ACC112 (cell line): ENCODE results near the gene COX7B2.

Experiments used
- H2AFZ ChIP-seq: fragments of 200-600 bp; sonication (generic); one replicate; pipeline ENCODE4 v1.6.0; 2017; ENCODE audit warnings: antibody characterized with exemption, low read length; ENCODE audit not compliant: unreplicated experiment
- H3K27ac ChIP-seq: fragments of 200-600 bp; sonication (generic); 2 replicates; pipeline ENCODE4 v1.5.1; 2014; ENCODE audit warnings: low read depth, mild to moderate bottlenecking, antibody characterized with exemption, low read length, moderate library complexity
- H3K27me3 ChIP-seq: fragments of 200-600 bp; sonication (generic); 2 replicates; pipeline ENCODE4 v1.6.1; 2014; ENCODE audit warnings: mild to moderate bottlenecking, antibody characterized with exemption, low read length, moderate library complexity, mixed read lengths; ENCODE audit not compliant: insufficient read depth
- H3K36me3 ChIP-seq: fragments of 200-600 bp; sonication (generic); 2 replicates; pipeline ENCODE4 v1.6.1; 2016; ENCODE audit warnings: mild to moderate bottlenecking, antibody characterized with exemption, low read length, moderate library complexity, mixed read lengths; ENCODE audit not compliant: insufficient read depth
- H3K4me1 ChIP-seq: fragments of 200-600 bp; sonication (generic); one replicate; pipeline ENCODE4 v1.6.1; 2016; ENCODE audit warnings: low read length, mixed read lengths; ENCODE audit not compliant: insufficient read depth, unreplicated experiment, control insufficient read depth
- H3K4me3 ChIP-seq: fragments of 200-600 bp; sonication (generic); 2 replicates; pipeline ENCODE4 v1.5.1; 2014; ENCODE audit warnings: mild to moderate bottlenecking, low read depth, low read length
- H3K79me2 ChIP-seq: fragments of 200-600 bp; sonication (generic); one replicate; pipeline ENCODE4 v1.6.0; 2016; ENCODE audit warnings: low read length; ENCODE audit not compliant: control insufficient read depth, unreplicated experiment, insufficient read depth

COX7B2 gene

GRCh38 chr4:46909078-46909477, at the start of gene COX7B2:
COX7B2 (minus strand) TSS chr4:46909245; CDS start chr4:46735192, 174,053 bp downstream.
- H3K4me1 ChIP-seq: no peaks in the 10 kb centered on the region

DNA sequence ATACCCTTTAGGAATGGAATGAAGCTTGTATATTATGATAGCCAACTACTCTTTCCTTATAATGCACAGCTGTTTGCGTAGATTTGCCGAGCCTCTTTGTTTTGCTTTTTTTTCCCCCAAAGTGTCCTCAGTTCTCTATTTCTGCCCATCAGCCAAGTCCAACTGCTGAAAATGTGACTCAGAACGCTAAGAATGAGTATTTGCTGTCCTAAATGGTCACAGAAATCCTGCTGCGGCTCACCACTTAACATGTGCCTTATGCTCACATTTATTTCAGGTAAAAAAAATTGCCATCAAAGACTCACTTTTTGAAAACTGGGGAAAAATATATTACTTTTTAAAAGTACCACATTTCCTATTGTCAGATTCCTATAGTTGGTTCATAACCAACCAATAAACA, 47.4 kb upstream of the COX7B2 start:
- no peak overlapping the region for H3K4me3 ChIP-seq
- H3K79me2 ChIP-seq: no peaks in the 10 kb centered on the region
- no peak overlapping the region for H2AFZ ChIP-seq
- peaks cover 67% of the 10 kb centered on the region for H3K27me3 ChIP-seq
- no peak overlapping the region for H3K27ac ChIP-seq
- no peaks in the 10 kb centered on the region for H3K4me1 ChIP-seq
- H3K36me3 ChIP-seq: no peaks in the 10 kb centered on the region

More at GRCh38 chr4:46909078-46909477, at the start of gene COX7B2:
- H3K36me3 ChIP-seq: no peaks in the 10 kb centered on the region
- no peak within 1 kb of the TSS for H3K27ac ChIP-seq
- H2AFZ ChIP-seq: no peak within 1 kb of the TSS
- peaks cover 28% of the 10 kb centered on the region for H3K27me3 ChIP-seq
- no peaks in the 10 kb centered on the region for H3K79me2 ChIP-seq
- H3K4me3 ChIP-seq: no peak within 1 kb of the TSS

DNA sequence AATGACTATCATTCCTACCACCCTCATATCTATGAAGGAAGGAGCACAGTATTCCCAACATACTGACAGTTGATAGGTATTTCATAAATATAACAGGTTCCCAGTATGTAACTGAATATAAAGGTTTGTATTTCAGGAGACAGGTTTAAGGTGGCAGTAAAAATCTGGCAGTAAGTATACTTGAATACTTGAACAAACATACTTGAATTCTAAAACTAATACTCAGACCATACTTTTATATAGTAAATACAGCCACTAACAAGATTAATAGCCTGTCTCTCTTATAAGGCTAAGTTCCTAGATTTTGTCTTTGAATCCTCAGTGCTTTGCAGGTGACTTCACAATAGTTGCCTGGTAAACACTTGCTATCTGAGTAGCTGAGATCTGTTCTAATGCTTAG, 46.6 kb upstream of the COX7B2 start:
- H3K27ac ChIP-seq: no peak overlapping the region
- H3K27me3 ChIP-seq: peaks cover 59% of the 10 kb centered on the region
- no peaks in the 10 kb centered on the region for H3K4me1 ChIP-seq
- no peak overlapping the region for H2AFZ ChIP-seq
- H3K79me2 ChIP-seq: no peaks in the 10 kb centered on the region
- H3K36me3 ChIP-seq: no peaks in the 10 kb centered on the region
- H3K4me3 ChIP-seq: no peak overlapping the region

DNA sequence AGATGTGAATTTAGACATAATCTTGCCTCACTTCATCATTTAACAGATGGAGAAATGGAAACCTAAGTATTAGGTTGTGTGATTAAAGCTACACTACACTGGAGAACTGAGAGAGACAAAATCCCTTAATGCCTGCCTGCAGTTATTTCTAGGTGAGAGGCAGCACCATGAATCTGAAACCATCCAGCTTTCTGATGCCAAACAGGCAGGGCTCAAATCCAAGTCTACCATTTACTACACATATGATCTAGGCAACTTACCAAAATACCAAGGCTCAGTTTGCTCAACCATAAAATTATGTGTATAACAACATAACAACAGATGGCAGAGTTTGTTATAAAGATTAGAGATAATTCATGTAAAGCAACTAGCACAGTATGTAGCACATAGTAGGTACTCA, 45.6 kb upstream of the COX7B2 start:
- H3K79me2 ChIP-seq: no peaks in the 10 kb centered on the region
- peaks cover 59% of the 10 kb centered on the region for H3K27me3 ChIP-seq
- no peak overlapping the region for H2AFZ ChIP-seq
- no peak overlapping the region for H3K4me3 ChIP-seq
- H3K27ac ChIP-seq: no peak overlapping the region
- no peaks in the 10 kb centered on the region for H3K4me1 ChIP-seq
- H3K36me3 ChIP-seq: no peaks in the 10 kb centered on the region

- no peak overlapping the region for H3K27ac ChIP-seq
- H3K27me3 ChIP-seq: peaks cover 51% of the 10 kb centered on the region
- no peak overlapping the region for H3K4me3 ChIP-seq
- no peaks in the 10 kb centered on the region for H3K79me2 ChIP-seq
- no peak overlapping the region for H2AFZ ChIP-seq
- H3K4me1 ChIP-seq: no peaks in the 10 kb centered on the region
- no peaks in the 10 kb centered on the region for H3K36me3 ChIP-seq
Measured at GRCh38 chr4:46953564-46953963, 44.5 kb upstream of the COX7B2 start.

- Histone ChIP-seq H3K36me3 (no peaks in the 10 kb centered on the region), H3K4me1 (peaks cover 3% of the 10 kb centered on the region), H3K27me3 (peaks cover 44% of the 10 kb centered on the region), H3K4me3 (no peak overlapping the region), H3K27ac (no peak overlapping the region), H2AFZ (no peak overlapping the region), H3K79me2 (no peaks in the 10 kb centered on the region)
Measured at GRCh38 chr4:46952451-46952850, 43.4 kb upstream of the COX7B2 start.

DNA sequence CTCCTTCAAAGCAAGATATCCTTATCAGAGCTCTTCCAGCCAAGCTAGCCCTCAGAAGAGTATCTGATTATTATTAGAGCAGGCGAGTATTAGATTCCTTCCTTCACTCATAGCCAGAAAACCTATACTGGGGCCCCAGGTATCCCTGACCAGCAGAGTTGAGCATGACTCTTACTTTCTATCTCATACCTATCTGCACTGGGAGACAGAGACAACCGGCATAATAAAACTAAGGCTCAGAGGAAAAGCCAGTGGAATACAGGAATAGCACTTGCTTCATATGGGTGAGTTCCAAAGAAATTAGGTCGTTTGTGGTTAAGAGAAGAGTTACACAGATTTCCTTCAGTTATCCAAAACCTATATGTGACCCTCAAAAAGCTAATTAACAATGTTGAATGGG, 41.8 kb upstream of the COX7B2 start:
- no peak overlapping the region for H3K4me3 ChIP-seq
- peaks cover 13% of the 10 kb centered on the region for H3K4me1 ChIP-seq
- H3K79me2 ChIP-seq: no peaks in the 10 kb centered on the region
- H3K27me3 ChIP-seq: peaks cover 27% of the 10 kb centered on the region
- no peak overlapping the region for H2AFZ ChIP-seq
- H3K36me3 ChIP-seq: no peaks in the 10 kb centered on the region
- H3K27ac ChIP-seq: no peak overlapping the region

DNA sequence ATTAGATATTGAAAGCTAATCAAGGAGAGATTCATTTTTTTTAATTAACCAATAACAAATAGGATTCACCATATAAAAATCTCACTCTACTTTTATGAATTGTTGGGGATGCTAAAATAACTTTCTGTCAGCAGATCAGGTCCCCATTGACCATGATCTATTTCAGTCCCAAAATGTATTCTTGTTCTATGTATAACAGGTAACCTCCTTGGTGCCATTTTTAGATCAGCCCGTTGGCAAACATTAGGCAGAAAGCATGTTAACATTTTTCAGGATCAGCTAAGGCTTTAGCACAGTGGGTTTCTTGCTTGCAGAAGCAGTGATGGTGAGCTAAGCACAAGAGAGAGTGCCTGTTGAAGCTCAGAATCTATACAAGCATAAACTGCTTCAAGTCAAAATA, 40.8 kb upstream of the COX7B2 start:
- H2AFZ ChIP-seq: no peak overlapping the region
- no peak overlapping the region for H3K27ac ChIP-seq
- H3K36me3 ChIP-seq: no peaks in the 10 kb centered on the region
- H3K4me3 ChIP-seq: no peak overlapping the region
- peaks cover 13% of the 10 kb centered on the region for H3K4me1 ChIP-seq
- H3K79me2 ChIP-seq: no peaks in the 10 kb centered on the region
- peaks cover 17% of the 10 kb centered on the region for H3K27me3 ChIP-seq

GRCh38 chr4:46947541-46947940, 38.5 kb upstream of the COX7B2 start:
- H3K27ac ChIP-seq: peak overlapping the region; percentile 67
- no peaks in the 10 kb centered on the region for H3K79me2 ChIP-seq
- peaks cover 15% of the 10 kb centered on the region; the same call in 1 of the 2 replicates for H3K27me3 ChIP-seq
- H2AFZ ChIP-seq: peak overlapping the region; percentile 55
- H3K36me3 ChIP-seq: no peaks in the 10 kb centered on the region
- H3K4me3 ChIP-seq: 0 out of 2 replicates have a peak overlapping the region, but pooled peaks have one; percentile 32
- H3K4me1 ChIP-seq: peaks cover 13% of the 10 kb centered on the region

- Histone ChIP-seq H3K36me3 (no peaks in the 10 kb centered on the region), H3K27me3 (0 out of 2 replicates have a peak, but pooled peaks cover 10% of the 10 kb centered on the region), H3K4me1 (peaks cover 13% of the 10 kb centered on the region), H2AFZ (peak overlapping the region; percentile 55), H3K79me2 (no peaks in the 10 kb centered on the region), H3K27ac (peak overlapping the region; percentile 67), H3K4me3 (0 out of 2 replicates have a peak overlapping the region, but pooled peaks have one; percentile 32)
Measured at GRCh38 chr4:46946919-46947536, 38.0 kb upstream of the COX7B2 start.

DNA sequence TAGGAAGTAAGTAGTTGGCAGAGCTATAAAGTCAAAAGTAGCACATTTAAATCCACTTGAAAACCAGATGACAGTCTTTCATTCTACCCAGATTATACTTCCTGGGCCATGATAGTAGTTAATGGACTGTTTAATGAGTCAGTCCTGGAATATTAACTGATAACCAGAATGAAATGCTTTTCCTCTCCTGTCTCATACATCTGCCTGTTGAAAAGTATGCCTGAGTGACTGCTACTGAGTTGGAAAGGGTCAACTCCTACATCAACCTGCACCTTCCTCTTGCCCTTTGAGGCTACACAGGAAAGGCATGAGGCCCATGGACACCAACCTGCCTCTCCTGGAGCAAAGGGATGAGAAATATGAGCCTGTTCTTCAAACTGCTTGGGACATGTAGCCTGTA, 36.0 kb upstream of the COX7B2 start:
- H2AFZ ChIP-seq: no peak overlapping the region
- H3K36me3 ChIP-seq: no peaks in the 10 kb centered on the region
- no peaks in the 10 kb centered on the region for H3K79me2 ChIP-seq
- no peak overlapping the region for H3K27ac ChIP-seq
- peaks cover 13% of the 10 kb centered on the region for H3K4me1 ChIP-seq
- no peak overlapping the region for H3K4me3 ChIP-seq
- H3K27me3 ChIP-seq: peaks cover 20% of the 10 kb centered on the region
